GM19452 (cell line): ENCODE results near the gene SRGAP2B.
A peak's percentile ranks its signal among the peaks of the same experiment; 100 is the strongest.
"Not testable (repeated sequence)": the region's sequence is repeated elsewhere in the genome, so short reads cannot be mapped to it uniquely, and the experiment has no call there.

ENCODE experiments used
- ATAC-seq: cut with Tn5 transposase; IDR thresholded peaks from one replicate; pipeline ENCODE4 v1.9.1; 2021; ENCODE audit not compliant: unreplicated experiment

SRGAP2B gene

GRCh38 chr1:145047553-145047952 lies 47.6 kb downstream of the SRGAP2B start:
- ATAC-seq = not testable (repeated sequence)

DNA sequence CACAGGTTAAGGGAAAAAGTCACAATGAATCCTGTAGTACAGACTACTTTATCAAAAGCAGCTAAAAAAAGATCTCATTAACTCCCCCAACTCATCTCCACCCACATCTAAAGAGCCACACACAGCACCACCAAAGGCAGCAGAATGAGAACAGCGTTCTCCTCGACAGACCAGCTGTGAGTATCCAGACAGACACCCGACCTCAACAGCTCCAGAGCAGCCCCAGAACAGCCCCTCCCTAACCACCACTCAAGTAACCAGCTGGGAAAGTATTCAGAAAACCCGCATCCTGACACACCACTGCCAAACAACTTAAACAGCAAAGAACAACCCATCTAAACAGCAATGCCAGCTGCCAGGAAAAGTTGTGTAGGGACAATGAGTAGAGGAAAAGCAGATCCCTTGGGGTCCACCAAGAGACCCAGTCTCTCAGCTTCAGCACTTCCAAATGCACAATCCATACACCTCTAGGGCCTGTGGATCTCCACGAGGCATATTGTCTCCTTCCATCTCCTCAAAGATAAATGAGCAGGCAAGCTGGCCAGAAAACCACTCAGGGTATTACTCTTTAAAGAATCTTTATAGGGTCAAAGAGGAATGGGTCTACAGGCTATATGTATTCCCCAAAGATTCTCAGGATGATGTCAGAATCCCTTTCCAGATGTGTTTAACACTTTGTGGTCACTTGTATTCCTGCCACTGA lies 49.4 kb downstream of the SRGAP2B start:
- not testable (repeated sequence) for ATAC-seq

- peak; percentile 89 for ATAC-seq
These were observed 53.6 kb downstream of the SRGAP2B start for GRCh38 chr1:145041519-145041918.

- ATAC-seq = not testable (repeated sequence)
These were observed 59.1 kb downstream of the SRGAP2B start for GRCh38 chr1:145036019-145036418.

DNA sequence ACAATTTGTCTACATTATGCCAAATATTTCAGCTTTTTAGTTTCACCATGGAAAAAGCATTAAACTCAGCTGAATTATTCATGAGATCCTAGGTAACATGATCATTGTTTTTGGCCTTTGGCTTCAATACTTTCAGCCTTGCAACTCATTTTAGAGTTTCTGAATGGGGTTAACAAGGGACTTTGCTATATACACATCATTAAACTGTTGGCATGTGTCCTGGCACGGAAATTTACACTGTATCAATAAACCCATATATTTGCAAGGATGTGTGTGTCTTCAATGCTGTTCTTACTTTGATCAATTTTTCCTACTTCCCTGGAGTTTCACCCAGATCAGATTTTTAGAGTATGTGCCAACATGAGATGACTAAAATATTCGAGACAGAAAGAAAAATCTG lies 61.6 kb downstream of the SRGAP2B start:
- not testable (repeated sequence) for ATAC-seq

GRCh38 chr1:145027251-145027650 lies 67.9 kb downstream of the SRGAP2B start:
- not testable (repeated sequence) for ATAC-seq

- ATAC-seq = not testable (repeated sequence)
These were observed 69.8 kb downstream of the SRGAP2B start for GRCh38 chr1:145025286-145025685.

- ATAC-seq = not testable (repeated sequence)
These were observed 72.9 kb downstream of the SRGAP2B start for GRCh38 chr1:145022259-145022658.

DNA sequence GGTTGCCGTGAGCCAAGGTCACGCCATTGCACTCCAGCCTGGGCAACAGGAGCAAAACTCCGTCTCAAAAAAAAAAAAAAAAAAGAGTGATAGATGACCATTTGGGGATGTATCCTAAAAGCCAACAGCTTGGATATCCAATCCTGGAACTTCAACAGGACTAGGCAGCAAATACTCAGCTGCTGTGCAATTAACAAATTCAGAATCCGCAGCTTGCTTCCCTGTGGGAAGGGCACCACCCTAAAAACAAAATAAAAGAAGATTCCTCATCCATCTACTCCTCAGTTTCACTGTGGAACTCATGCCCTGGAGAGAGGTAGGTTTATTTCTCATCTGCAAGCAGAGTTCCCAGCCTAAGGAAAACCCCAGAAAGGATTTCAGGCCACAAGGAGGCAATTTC lies 73.4 kb downstream of the SRGAP2B start:
- not testable (repeated sequence) for ATAC-seq

- ATAC-seq = not testable (repeated sequence)
These were observed 75.4 kb downstream of the SRGAP2B start for GRCh38 chr1:145019709-145020108.

DNA sequence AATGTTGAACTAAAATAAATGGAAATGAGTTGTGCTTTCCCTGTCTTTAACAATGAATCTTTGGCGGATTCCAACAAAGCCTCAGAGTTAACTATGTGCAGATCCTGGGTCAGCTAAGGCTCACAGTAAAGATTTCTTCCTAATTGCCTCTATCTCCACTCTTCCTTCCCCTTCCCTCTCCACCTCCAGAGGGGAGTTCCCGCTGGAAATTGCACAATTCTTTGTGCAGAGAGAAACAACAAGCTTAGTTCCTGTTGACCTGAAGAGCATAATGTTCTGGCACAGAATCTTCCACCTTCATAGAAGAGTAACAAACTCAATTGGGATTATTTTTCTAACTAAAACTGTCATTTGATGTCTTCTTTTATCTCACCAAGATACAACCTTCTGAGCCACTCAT lies 77.4 kb downstream of the SRGAP2B start:
- not testable (repeated sequence) for ATAC-seq

- ATAC-seq = not testable (repeated sequence)
These were observed 78.7 kb downstream of the SRGAP2B start for GRCh38 chr1:145016492-145016862.

DNA sequence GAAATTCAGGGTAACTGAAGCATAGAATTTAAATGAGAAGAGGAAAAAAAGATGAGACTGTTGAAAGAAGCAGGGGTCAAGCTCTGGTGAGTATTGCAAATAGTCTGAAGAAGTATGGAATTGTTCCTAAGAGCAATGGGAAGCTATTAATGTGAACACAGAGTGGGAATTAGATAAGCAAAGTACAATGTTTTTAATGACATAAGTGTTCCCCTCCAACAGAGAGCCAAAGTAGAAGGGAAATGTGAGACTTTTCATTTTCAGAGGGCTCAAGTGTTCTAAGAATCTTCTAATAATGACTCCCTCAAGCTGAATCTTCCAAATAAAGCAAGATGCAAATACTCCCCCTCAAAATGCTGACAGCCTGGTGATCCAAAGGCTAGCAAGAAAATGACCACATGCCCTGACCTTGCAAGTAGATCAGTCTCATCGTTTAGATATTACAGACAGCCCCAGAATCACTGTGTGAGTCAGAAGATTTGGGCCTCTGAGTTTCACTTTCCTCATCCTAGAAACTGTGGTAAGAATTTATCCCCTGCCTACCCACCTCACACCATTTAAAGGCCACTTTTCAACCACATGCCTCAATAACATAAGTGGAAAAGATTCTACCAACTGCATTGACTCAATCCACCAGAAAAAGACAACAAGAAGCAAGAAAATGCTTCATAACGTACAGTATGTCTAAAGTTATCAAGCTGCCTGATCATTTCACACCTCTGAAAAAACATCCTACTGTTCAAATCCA lies 79.2 kb downstream of the SRGAP2B start:
- ATAC-seq = peak; percentile 74

- not testable (repeated sequence) for ATAC-seq
These were observed 81.8 kb downstream of the SRGAP2B start for GRCh38 chr1:145013353-145013752.

DNA sequence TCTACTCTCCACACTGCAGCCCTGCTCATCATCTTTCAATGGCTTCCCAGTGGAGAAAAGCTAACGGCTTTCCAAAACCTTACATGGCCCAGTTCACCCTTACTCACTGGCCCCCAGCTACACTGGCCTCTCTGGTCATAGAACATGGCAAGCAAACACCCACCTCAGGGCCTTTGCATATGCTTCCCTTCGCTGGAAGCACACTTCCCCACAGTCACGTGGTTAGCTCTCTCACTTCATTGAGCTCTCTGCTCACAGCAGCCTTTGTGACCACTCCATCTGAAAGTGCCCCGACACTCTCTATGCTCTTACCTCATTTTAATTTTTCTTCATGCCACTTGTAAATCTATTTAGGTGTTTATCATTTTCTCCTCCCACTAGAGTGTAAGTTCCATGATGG lies 83.3 kb downstream of the SRGAP2B start:
- not testable (repeated sequence) for ATAC-seq

GRCh38 chr1:145010580-145010979 lies 84.5 kb downstream of the SRGAP2B start:
- not testable (repeated sequence) for ATAC-seq

DNA sequence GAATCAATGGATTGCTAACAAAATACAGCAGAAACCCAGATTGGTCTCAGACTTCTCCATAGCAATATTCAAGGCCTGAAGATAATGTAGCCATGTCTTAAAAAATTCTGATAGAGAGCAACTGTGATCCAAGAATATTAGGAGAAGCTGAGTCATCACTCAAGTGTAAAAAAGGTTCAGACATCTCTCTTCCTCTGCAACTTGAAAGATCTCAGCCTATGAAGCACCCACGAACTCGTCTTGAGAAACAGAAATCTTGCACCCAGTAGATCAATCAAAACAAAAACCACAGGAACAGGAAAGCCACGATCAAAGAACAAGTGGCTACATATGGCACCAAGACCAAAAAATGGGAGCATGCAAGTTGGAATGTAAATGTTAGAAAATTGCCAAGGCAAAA lies 85.2 kb downstream of the SRGAP2B start:
- not testable (repeated sequence) for ATAC-seq

DNA sequence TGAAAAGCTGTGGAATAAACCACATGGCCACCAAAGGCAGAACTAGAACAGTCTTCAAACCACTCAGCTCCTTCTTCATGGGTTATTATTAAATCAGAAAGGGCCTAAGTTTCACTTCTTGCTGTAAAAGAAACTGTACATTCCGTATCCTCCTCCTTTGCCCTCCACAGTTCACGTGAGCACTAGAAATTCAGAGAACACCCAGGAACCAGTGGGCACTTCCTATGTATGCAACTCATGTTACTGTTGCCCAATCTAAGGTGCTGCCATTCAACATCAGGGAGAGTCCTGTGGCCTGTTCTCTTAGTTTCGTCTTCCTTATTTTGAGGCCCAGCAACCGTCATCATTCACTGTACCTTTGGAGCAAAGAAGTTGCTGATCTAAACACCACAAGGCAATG lies 86.7 kb downstream of the SRGAP2B start:
- peak; percentile 42 for ATAC-seq

DNA sequence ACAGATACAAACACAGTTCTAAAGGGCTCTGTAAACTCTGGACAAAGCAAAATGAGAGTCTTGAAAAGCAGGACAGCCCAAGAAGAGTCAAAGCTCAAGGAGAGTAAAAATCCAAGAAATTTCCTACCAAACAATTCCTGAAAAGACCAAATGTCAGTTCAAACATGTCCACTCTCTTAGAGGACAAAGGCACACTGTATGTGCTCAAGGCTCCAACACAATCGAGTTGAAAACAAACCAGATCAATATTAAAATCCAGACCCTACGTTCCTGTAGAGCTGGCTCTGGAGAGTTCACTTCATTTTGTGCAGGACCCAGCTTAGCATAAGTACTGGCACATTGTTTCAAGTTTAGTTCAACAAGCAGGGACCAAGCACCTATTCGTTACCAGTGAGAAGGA lies 90.0 kb downstream of the SRGAP2B start:
- ATAC-seq = not testable (repeated sequence)

- ATAC-seq = not testable (repeated sequence)
These were observed 93.7 kb downstream of the SRGAP2B start for GRCh38 chr1:145001381-145001780.

- not testable (repeated sequence) for ATAC-seq
These were observed 94.3 kb downstream of the SRGAP2B start for GRCh38 chr1:145000743-145001326.
